Heart right ventricle (tissue), 16 donors: ENCODE data around the gene INTS12. TPM values are rescaled to one million over a fixed set of nuclear protein-coding genes. Genes with fewer than 3 reads are reported as not detected.
A peak's percentile ranks its signal among the peaks of the same experiment; 100 is the strongest.

Source experiments
- ATAC-seq, 8 donors: fragments of 200-7000 bp; cut with Tn5 transposase; one replicate each; pipeline ENCODE4 v1.9.1; 2020; ENCODE audit warnings: mild to moderate bottlenecking in 8 of 8, moderate library complexity in 8 of 8, moderate number of reproducible peaks in 1 of 8
- DNase-seq, 2 donors: peaks; one replicate each; pipeline ENCODE4 v3.0.0-alpha.2; 2020
- H3K27ac ChIP-seq, 10 donors: fragments of 200-600 bp; sonication (generic) in 2 of 10; one replicate each; pipeline versions ENCODE4 v1.5.0 to v1.8.0; 2020 to 2022; ENCODE audit warnings: mild to moderate bottlenecking in 3 of 10
- H3K27me3 ChIP-seq, 7 donors: fragments of 200-600 bp; one replicate each; pipeline ENCODE4 v1.8.0; 2021 to 2022; ENCODE audit warnings: mild to moderate bottlenecking in 2 of 7
- H3K36me3 ChIP-seq, 9 donors: fragments of 200-600 bp; sonication (generic) in 1 of 9; one replicate each; pipeline versions ENCODE4 v1.5.0 to v1.8.0; 2020 to 2022; ENCODE audit warnings: mild to moderate bottlenecking in 2 of 9
- H3K4me1 ChIP-seq, 9 donors: fragments of 200-600 bp; sonication (generic) in 1 of 9; one replicate each; pipeline versions ENCODE4 v1.5.0 to v1.8.0; 2020 to 2022; ENCODE audit warnings: mild to moderate bottlenecking in 4 of 9
- H3K4me3 ChIP-seq, 10 donors: fragments of 200-600 bp; sonication (generic) in 2 of 10; one replicate each; pipeline versions ENCODE4 v1.5.0 to v1.8.0; 2020 to 2022; ENCODE audit warnings: mild to moderate bottlenecking in 7 of 10, moderate library complexity in 2 of 10
- H3K9me3 ChIP-seq, 11 donors: fragments of 200-600 bp in 10 of 11; sonication (generic) in 2 of 11; one replicate each; pipeline versions ENCODE4 v1.5.0 to v1.8.0; 2013 to 2022; ENCODE audit warnings: mild to moderate bottlenecking in 2 of 11, control low read depth in 1 of 11, moderate library complexity in 1 of 11
- WGBS, 2 donors: extraction: QIAGEN DNeasy Blood & Tissue Kit; methylation state at CpG; one replicate each; pipeline ENCODE4 v1.1.7; 2013; ENCODE audit warnings: inconsistent platforms in 1 of 2; 5-methylcytosine and 5-hydroxymethylcytosine counted together
- intact Hi-C, 10 donors: fragments of 100-400 bp; cut with DNase I; formaldehyde crosslinking; loops; one replicate each; pipeline versions ENCODE4 v1.11.1 to v1.14.2; 2022
- polyA plus RNA-seq, 2 donors: library from polyadenylated mRNA; stranded (reverse); fragments of 200-250 nt; gene quantifications; one replicate each; pipeline ENCODE4 v1.2.3, GENCODE V29; 2013
- total RNA-seq, 10 donors: library from RNA; stranded (reverse); fragmentation: NEBNext Ultra II Directional in 3 of 10; extraction: Animal tissue kit (Norgen Biotek cat#: 25700) in 3 of 10; gene quantifications; one replicate each; pipeline versions ENCODE4 v1.2.1 to v1.2.4, GENCODE V29; 2021 to 2023
- TF ChIP-seq, protein P1 (sequence below), 9 donors: fragments of 200-600 bp; sonication (generic) in 2 of 9; IDR thresholded peaks; one replicate each; pipeline versions ENCODE4 v1.5.0 to v1.8.0; 2021 to 2022; ENCODE audit warnings: antibody characterized with exemption in 9 of 9, mild to moderate bottlenecking in 5 of 9, moderate library complexity in 1 of 9
- donor health status: Arrhythmogenic right ventricular cardiomyopathy.
- donor health status: ischemic (EF 13 %, LVEDD 7.1; RV severe dilation, severe dysfunction).
- donor health status: healthy with polysubstance abuse.
- donor health status: DM: no; HTN: yes; CAD: no.
- donor health status: DM: no; HTN: no; CAD: no.
- donor health status: ischemic (EF 25% LVEDD 6.9; RV normal size, moderate dysfunction).
- donor health status: ischemic (EF 25% LVEDD 5.7; RV mildly dilated, moderate dysfunction).
- donor health status: healthy.
- donor health status: DM: yes; HTN: yes; CAD: no.
- donor health status: Ischemic cardiomyopathy.
- donor health status: ischemic (EF 35%, LVEDD 5.7; RV mildly dilated, moderate dysfunction).
- donor health status: nonischemic (EF 11% LVEDD 7.7; RV severe dilation, severe dysfunction).
- donor health status: DM: yes; HTN: yes; CAD: no.
- donor health status: PGD.
- donor health status: ischemic (EF 29% LVEDD 5.4; RV normal size, mild dysfunction).
- donor health status: nonischemic (EF 23%, LVEDD 6.1; RV moderate dilation, normal function).

Gene INTS12
- total and polyA plus RNA-seq, 12 donors, result 7.8 to 27.5 (median 22.3) TPM

DNA sequence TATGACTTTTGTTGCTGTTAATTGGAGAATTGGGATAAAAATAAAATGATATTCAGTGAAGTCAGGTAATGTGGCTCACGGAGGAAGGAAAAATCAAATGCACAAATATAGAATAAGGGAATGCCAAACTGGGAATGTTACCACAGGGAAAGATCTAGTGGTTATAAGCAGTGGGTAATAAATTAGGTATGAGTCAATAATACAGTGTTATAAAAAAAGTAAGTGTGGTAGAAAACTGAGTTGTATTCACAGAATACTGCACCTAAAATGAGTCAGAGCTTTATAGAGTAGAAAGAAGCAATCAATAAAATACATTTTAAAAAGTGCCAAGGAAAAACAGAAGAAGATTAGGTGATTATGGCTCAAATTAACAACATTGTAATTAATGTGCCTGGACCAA, 34.5 kb downstream of the INTS12 start:
- intact Hi-C loops, result no loop called here
- WGBS, 2 donors, result 92 to 93% methylated on average over 1 of the region's 1 CpG
- no peak for ATAC-seq
- Histone ChIP-seq H3K4me1 (peaks cover 0 to 2% (median 0%) of the 10 kb centered on the region in 9 donors), H3K27me3 (no peaks in the 10 kb centered on the region), H3K27ac (no peak overlapping the region), H3K36me3 (no peaks in the 10 kb centered on the region), H3K4me3 (no peak overlapping the region), H3K9me3 (no peaks in the 10 kb centered on the region)
- DNase-seq, result no peak
- TF ChIP-seq, protein P1, sequence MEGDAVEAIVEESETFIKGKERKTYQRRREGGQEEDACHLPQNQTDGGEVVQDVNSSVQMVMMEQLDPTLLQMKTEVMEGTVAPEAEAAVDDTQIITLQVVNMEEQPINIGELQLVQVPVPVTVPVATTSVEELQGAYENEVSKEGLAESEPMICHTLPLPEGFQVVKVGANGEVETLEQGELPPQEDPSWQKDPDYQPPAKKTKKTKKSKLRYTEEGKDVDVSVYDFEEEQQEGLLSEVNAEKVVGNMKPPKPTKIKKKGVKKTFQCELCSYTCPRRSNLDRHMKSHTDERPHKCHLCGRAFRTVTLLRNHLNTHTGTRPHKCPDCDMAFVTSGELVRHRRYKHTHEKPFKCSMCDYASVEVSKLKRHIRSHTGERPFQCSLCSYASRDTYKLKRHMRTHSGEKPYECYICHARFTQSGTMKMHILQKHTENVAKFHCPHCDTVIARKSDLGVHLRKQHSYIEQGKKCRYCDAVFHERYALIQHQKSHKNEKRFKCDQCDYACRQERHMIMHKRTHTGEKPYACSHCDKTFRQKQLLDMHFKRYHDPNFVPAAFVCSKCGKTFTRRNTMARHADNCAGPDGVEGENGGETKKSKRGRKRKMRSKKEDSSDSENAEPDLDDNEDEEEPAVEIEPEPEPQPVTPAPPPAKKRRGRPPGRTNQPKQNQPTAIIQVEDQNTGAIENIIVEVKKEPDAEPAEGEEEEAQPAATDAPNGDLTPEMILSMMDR (IDR thresholded peaks at IDR 0.05), result no peak

DNA sequence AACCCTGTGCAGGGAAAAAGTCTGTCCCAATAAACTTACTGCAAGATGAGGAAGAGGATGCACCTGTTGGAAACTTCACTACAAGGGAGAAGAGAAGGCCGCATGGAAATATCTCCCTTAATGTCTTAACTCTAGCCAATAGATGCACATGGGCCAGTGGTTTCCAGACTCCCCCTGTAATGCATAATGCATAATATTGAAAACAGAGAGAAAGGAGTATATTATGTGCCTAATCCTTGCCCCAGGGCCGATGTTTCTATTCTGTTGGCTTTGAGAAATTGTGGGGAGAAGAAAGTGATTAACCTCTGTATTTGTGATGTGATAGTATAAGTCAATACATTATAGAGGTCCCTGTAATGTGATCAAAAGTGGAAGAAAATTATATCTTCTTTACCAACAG, 37.2 kb downstream of the INTS12 start:
- DNase-seq (no peak), ATAC-seq (no peak)
- Histone ChIP-seq H3K27ac (no peak overlapping the region), H3K4me3 (no peak overlapping the region), H3K36me3 (no peaks in the 10 kb centered on the region), H3K4me1 (no peaks in the 10 kb centered on the region), H3K9me3 (no peaks in the 10 kb centered on the region), H3K27me3 (peaks cover 0 to 3% (median 0%) of the 10 kb centered on the region in 7 donors)
- TF ChIP-seq, protein P1 (IDR thresholded peaks at IDR 0.05), result no peak
- 72 to 78% methylated on average over 2 of the region's 2 CpGs for WGBS, 2 donors
- intact Hi-C loops, result no loop called here

DNA sequence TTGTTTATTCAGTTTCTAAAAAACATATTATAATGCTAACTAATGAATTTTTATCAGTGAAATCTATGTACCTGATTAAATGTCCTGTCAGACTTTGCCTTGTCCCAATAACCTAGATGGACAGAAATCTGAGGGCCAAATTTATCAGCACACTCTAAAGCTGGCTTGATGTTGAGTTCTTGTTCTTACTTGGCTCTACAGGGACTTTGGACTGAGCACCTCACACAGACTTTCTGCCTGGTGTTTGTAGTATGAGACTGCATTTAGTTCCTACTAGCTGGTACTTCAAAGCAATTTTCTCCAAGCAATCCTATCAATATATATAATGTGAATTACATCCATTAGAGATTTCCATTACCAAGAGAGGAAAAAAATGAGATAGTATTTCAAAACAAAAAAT, 37.8 kb downstream of the INTS12 start:
- intact Hi-C loops, result no loop called here
- no peak for DNase-seq
- H3K27ac ChIP-seq, result no peak overlapping the region
- no peaks in the 10 kb centered on the region for H3K9me3 ChIP-seq
- H3K4me1 ChIP-seq, result no peaks in the 10 kb centered on the region
- no peaks in the 10 kb centered on the region for H3K36me3 ChIP-seq
- peaks cover 0 to 3% (median 0%) of the 10 kb centered on the region in 7 donors for H3K27me3 ChIP-seq
- no peak for ATAC-seq
- H3K4me3 ChIP-seq, result no peak overlapping the region
- TF ChIP-seq, protein P1 (IDR thresholded peaks at IDR 0.05), result no peak

DNA sequence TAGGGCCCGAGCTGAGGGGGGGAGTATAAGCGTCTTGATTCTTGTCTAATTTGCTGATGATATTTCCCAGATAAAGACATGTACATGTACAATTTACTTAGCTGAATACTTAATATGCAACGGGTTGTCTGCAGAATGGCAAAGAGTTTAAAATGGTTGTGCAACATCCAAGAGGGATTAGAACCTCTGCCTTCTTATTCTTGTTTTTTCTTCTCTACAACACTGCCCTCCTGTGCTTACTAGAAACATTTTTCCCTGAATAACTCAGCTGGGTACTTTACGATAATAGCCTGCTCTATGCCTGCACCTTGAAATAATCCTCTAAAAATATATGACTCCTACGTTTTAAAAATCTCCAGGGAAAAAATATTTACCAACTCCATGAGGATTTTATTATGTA, 41.8 kb downstream of the INTS12 start:
- WGBS, 2 donors, result 45 to 50% methylated on average over 5 of the region's 5 CpGs
- TF ChIP-seq, protein P1 (IDR thresholded peaks at IDR 0.05), result peak in 7 of 9 donors; percentile 28 to 52 (median 47)
- no peak overlapping the region for H3K4me3 ChIP-seq
- H3K36me3 ChIP-seq, result no peaks in the 10 kb centered on the region
- peak in 5 of 8 donors; percentile 38 to 73 (median 63) for ATAC-seq
- H3K4me1 ChIP-seq, result peaks cover 0 to 6% (median 0%) of the 10 kb centered on the region in 9 donors
- intact Hi-C loops, result loop anchor here in 8 of 10 donors (1.0 to 5.0 kb wide), 4 partner anchors 144 to 148 kb away; no protein-coding TSS in a partner anchor
- no peaks in the 10 kb centered on the region for H3K9me3 ChIP-seq
- no peak for DNase-seq
- H3K27me3 ChIP-seq, result peaks cover 0 to 3% (median 0%) of the 10 kb centered on the region in 7 donors
- no peak overlapping the region for H3K27ac ChIP-seq
